ENCODE data around the gene EMP2.

DNA sequence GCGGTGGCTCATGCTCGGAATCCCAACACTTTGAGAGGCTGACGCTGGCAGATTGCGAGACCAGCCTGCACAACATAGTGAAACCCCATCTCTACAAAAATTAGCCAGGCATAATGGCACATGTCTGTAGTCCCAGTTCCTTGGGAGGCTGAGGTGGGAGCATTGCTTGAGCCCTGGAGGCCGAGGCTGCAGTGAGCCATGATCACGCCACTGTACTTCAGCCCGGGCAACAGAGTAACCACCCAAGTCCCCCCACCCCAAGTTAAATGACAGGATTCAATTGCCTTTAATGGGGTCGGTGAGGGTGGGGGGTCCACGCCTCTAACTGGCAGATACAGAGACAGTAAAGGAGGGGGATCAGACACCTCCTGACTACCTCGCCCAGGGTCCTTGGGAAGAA is 44.9 kb downstream of the EMP2 start:
- TF ChIP-seq, protein P1, sequence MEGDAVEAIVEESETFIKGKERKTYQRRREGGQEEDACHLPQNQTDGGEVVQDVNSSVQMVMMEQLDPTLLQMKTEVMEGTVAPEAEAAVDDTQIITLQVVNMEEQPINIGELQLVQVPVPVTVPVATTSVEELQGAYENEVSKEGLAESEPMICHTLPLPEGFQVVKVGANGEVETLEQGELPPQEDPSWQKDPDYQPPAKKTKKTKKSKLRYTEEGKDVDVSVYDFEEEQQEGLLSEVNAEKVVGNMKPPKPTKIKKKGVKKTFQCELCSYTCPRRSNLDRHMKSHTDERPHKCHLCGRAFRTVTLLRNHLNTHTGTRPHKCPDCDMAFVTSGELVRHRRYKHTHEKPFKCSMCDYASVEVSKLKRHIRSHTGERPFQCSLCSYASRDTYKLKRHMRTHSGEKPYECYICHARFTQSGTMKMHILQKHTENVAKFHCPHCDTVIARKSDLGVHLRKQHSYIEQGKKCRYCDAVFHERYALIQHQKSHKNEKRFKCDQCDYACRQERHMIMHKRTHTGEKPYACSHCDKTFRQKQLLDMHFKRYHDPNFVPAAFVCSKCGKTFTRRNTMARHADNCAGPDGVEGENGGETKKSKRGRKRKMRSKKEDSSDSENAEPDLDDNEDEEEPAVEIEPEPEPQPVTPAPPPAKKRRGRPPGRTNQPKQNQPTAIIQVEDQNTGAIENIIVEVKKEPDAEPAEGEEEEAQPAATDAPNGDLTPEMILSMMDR (IDR thresholded peaks at IDR 0.05) = no peak
- no peak for TF ChIP-seq POLR2A (IDR thresholded peaks at IDR 0.05)

Data from adrenal gland (tissue), 5 donors.